Left lung (tissue), 10 donors: ENCODE results near the gene ASB1. TPM values are rescaled to one million over a fixed set of nuclear protein-coding genes. Genes with fewer than 3 reads are reported as not detected.

Experiments used
- ATAC-seq: fragments of 200-7000 bp; cut with Tn5 transposase; one replicate; pipeline ENCODE4 v1.9.1; 2020; ENCODE audit warnings: moderate library complexity
- DNase-seq, 4 donors: peaks; one replicate each; pipeline ENCODE4 v3.0.0-alpha.2; 2013 to 2020
- H3K27ac ChIP-seq, 2 donors: fragments of 200-600 bp; sonication (generic) in 1 of 2; one replicate each; pipeline versions ENCODE4 v1.5.0 to v1.8.0; 2020 to 2021
- H3K27me3 ChIP-seq, 2 donors: fragments of 200-600 bp; sonication (generic) in 1 of 2; one replicate each; pipeline versions ENCODE4 v1.5.0 to v1.8.0; 2020 to 2021
- H3K36me3 ChIP-seq, 2 donors: fragments of 200-600 bp; sonication (generic) in 1 of 2; one replicate each; pipeline versions ENCODE4 v1.5.0 to v1.8.0; 2020 to 2021
- H3K4me1 ChIP-seq, 2 donors: fragments of 200-600 bp; one replicate each; pipeline ENCODE4 v1.8.0; 2021
- H3K4me3 ChIP-seq, 2 donors: fragments of 200-600 bp; sonication (generic) in 1 of 2; one replicate each; pipeline versions ENCODE4 v1.5.0 to v1.8.0; 2020 to 2021; ENCODE audit warnings: mild to moderate bottlenecking in 1 of 2
- H3K9me3 ChIP-seq, 2 donors: fragments of 200-600 bp; sonication (generic) in 1 of 2; one replicate each; pipeline versions ENCODE4 v1.5.0 to v1.8.0; 2020 to 2021
- CTCF ChIP-seq, 2 donors: fragments of 200-600 bp; sonication (generic) in 1 of 2; IDR thresholded peaks; one replicate each; pipeline versions ENCODE4 v1.5.0 to v1.8.0; 2021; ENCODE audit warnings: antibody characterized with exemption in 2 of 2
- intact Hi-C, 2 donors: fragments of 100-400 bp; cut with DNase I; formaldehyde crosslinking; loops; one replicate each; pipeline versions ENCODE4 v1.11.2 to v1.14.2; 2022
- polyA plus RNA-seq, 6 donors: library from polyadenylated mRNA; unstranded; fragments of 120-200 nt; gene quantifications; one replicate each; pipeline ENCODE4 v1.2.1, GENCODE V29; 2013; ENCODE audit not compliant: insufficient read length in 6 of 6
- total RNA-seq, 2 donors: library from RNA; stranded (reverse); fragmentation: NEBNext Ultra II Directional; extraction: Animal tissue kit (Norgen Biotek cat#: 25700); gene quantifications; one replicate each; pipeline ENCODE4 v1.2.1, GENCODE V29; 2021
- donor health status: DM: no; HTN: yes; CAD: no.
- donor health status: DM: no; HTN: no; CAD: no.

The ASB1 gene
- total and polyA plus RNA-seq, 8 donors: 16.6 to 33.4 (median 27.4) TPM

GRCh38 chr2:238396663-238397062, 30.1 kb upstream of the ASB1 start:
- Histone ChIP-seq H3K9me3 (no peaks in the 10 kb centered on the region), H3K27ac (no peak overlapping the region), H3K4me3 (no peak overlapping the region), H3K36me3 (peaks cover 0 to 6% of the 10 kb centered on the region in 2 donors), H3K27me3 (no peaks in the 10 kb centered on the region), H3K4me1 (no peaks in the 10 kb centered on the region)
- DNase-seq (no peak), ATAC-seq (no peak)
- intact Hi-C loops: no loop called here
- no peak for TF ChIP-seq CTCF (IDR thresholded peaks at IDR 0.05)

- H3K27me3 ChIP-seq: no peaks in the 10 kb centered on the region
- intact Hi-C loops: no loop called here
- H3K9me3 ChIP-seq: no peaks in the 10 kb centered on the region
- H3K4me3 ChIP-seq: no peak overlapping the region
- no peak for ATAC-seq
- DNase-seq: no peak
- H3K27ac ChIP-seq: no peak overlapping the region
- H3K4me1 ChIP-seq: no peaks in the 10 kb centered on the region
- TF ChIP-seq CTCF (IDR thresholded peaks at IDR 0.05): no peak
- H3K36me3 ChIP-seq: peaks cover 0 to 10% of the 10 kb centered on the region in 2 donors
These were observed 29.4 kb upstream of the ASB1 start for GRCh38 chr2:238397356-238397755.

- peaks cover 0 to 10% of the 10 kb centered on the region in 2 donors for H3K36me3 ChIP-seq
- intact Hi-C loops: no loop called here
- no peaks in the 10 kb centered on the region for H3K27me3 ChIP-seq
- ATAC-seq (no peak), DNase-seq (no peak)
- no peak overlapping the region for H3K27ac ChIP-seq
- H3K4me1 ChIP-seq: no peaks in the 10 kb centered on the region
- no peak overlapping the region for H3K4me3 ChIP-seq
- no peak for TF ChIP-seq CTCF (IDR thresholded peaks at IDR 0.05)
- H3K9me3 ChIP-seq: no peaks in the 10 kb centered on the region
These were observed 28.1 kb upstream of the ASB1 start for GRCh38 chr2:238398577-238398976.

- ATAC-seq (no peak), DNase-seq (no peak)
- intact Hi-C loops: no loop called here
- H3K4me1 ChIP-seq: no peaks in the 10 kb centered on the region
- H3K4me3 ChIP-seq: no peak overlapping the region
- H3K9me3 ChIP-seq: no peaks in the 10 kb centered on the region
- peaks cover 0 to 10% of the 10 kb centered on the region in 2 donors for H3K36me3 ChIP-seq
- no peak for TF ChIP-seq CTCF (IDR thresholded peaks at IDR 0.05)
- H3K27ac ChIP-seq: no peak overlapping the region
- no peaks in the 10 kb centered on the region for H3K27me3 ChIP-seq
These were observed 27.6 kb upstream of the ASB1 start for GRCh38 chr2:238399094-238399493.

- Histone ChIP-seq H3K9me3 (no peaks in the 10 kb centered on the region), H3K27me3 (no peaks in the 10 kb centered on the region), H3K4me3 (no peak overlapping the region), H3K36me3 (peaks cover 0 to 10% of the 10 kb centered on the region in 2 donors), H3K4me1 (no peaks in the 10 kb centered on the region), H3K27ac (no peak overlapping the region)
- no peak for TF ChIP-seq CTCF (IDR thresholded peaks at IDR 0.05)
- DNase-seq (no peak), ATAC-seq (no peak)
- intact Hi-C loops: no loop called here
These were observed 25.2 kb upstream of the ASB1 start for GRCh38 chr2:238401551-238401950.
